ENCODE results near the gene CYP27A1.

The CYP27A1 gene

DNA sequence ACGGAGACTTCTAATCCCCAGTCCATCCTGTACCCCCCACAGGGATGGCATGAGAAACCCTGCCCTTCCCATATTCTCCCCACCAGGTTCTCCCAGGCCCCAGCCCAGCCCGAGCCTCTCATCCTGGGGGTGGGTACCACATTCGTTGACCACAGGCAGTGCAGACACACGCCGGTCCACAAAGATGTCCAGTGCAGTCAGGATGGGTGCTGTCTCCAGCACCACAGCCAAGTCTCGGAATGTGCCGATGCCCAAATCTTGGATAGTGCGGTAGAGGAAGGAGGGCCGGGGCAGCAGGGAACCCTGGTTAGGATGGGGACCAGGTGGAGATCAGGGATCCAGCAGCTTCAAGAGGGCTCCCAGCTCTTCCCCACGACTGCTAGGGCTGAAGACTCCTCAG, 44.8 kb downstream of the CYP27A1 start:
- H3F3A ChIP-seq (ENCODE audit: insufficient read depth, low read length) = no peaks in the 10 kb centered on the region
- peak overlapping the region; percentile 18; the same call in 1 of the 2 replicates for H3K4me2 ChIP-seq (ENCODE audit: low read length)
- H3K4me3 ChIP-seq (ENCODE audit: low read depth, low read length, poor library complexity, severe bottlenecking) = no peak overlapping the region
- no peaks in the 10 kb centered on the region for H4K20me1 ChIP-seq (ENCODE audit: insufficient read depth, low read length)
- TF ChIP-seq EZH2 (IDR thresholded peaks at IDR 0.05; ENCODE audit: borderline replicate concordance, low read length) = no peak
- TF ChIP-seq, protein P1, sequence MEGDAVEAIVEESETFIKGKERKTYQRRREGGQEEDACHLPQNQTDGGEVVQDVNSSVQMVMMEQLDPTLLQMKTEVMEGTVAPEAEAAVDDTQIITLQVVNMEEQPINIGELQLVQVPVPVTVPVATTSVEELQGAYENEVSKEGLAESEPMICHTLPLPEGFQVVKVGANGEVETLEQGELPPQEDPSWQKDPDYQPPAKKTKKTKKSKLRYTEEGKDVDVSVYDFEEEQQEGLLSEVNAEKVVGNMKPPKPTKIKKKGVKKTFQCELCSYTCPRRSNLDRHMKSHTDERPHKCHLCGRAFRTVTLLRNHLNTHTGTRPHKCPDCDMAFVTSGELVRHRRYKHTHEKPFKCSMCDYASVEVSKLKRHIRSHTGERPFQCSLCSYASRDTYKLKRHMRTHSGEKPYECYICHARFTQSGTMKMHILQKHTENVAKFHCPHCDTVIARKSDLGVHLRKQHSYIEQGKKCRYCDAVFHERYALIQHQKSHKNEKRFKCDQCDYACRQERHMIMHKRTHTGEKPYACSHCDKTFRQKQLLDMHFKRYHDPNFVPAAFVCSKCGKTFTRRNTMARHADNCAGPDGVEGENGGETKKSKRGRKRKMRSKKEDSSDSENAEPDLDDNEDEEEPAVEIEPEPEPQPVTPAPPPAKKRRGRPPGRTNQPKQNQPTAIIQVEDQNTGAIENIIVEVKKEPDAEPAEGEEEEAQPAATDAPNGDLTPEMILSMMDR (IDR thresholded peaks at IDR 0.05; ENCODE audit: low read length) = no peak
- no peaks in the 10 kb centered on the region for H3K9me2 ChIP-seq (ENCODE audit: low read depth, low read length)
- H2AFZ ChIP-seq (ENCODE audit: low read length) = no peak overlapping the region
- H3K36me3 ChIP-seq (ENCODE audit: insufficient read depth, low read length) = no peaks in the 10 kb centered on the region
- no peaks in the 10 kb centered on the region for H3K79me2 ChIP-seq (ENCODE audit: insufficient read depth, low read length)
- no peaks in the 10 kb centered on the region for H3K4me1 ChIP-seq (ENCODE audit: insufficient read depth, low read length, severe bottlenecking)
- no peak overlapping the region for H3K9ac ChIP-seq (ENCODE audit: low read length)
- no peaks in the 10 kb centered on the region; the same call in 1 of the 2 replicates for H3K27me3 ChIP-seq (ENCODE audit: insufficient read depth, low read length)
- no peaks in the 10 kb centered on the region for H3K9me3 ChIP-seq (ENCODE audit: low read length)
- H3K27ac ChIP-seq (ENCODE audit: low read depth, low read length, poor library complexity, severe bottlenecking) = no peak overlapping the region

DNA sequence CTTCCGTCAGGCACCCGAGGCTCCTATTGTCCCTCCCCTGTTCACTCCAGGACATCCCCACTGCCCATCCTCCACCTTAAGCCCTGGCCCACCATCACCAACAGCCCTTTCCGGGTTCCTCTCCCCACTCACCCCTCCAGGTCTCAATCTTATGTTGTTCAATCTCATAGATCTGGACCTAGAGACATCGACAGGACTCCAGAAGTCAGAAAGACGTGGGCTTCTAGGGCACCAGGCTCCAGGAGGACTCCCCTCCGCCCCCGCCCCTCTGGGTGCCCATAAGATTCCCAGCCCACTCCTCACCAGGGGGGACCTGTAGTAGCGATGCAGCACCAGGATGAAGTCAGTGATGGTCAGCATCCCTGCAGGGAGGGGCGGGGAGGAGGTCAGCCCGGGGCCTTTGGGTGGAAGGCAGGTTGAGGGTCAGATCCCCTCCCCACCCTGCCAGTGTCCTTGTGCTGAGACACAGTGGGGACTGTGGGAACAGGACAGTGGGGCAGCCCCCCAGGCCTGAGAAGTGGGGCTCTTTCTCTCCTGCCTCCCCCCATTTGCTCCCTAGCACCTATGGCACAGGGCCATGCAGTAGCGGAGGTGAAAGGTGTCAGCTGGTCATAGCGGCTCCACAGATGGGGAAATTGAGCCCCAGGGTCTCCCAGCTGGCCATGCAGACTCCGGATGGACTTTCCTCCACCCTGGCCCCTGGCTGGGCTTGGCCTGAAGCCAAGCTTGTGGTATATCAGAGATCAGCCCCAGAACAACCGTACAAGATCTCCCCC, 45.9 kb downstream of the CYP27A1 start:
- Histone ChIP-seq H4K20me1 (ENCODE audit: insufficient read depth, low read length) (no peaks in the 10 kb centered on the region), H3K4me3 (ENCODE audit: low read depth, low read length, poor library complexity, severe bottlenecking) (no peak overlapping the region), H3K9ac (ENCODE audit: low read length) (no peak overlapping the region), H3K27me3 (ENCODE audit: insufficient read depth, low read length) (no peaks in the 10 kb centered on the region; the same call in 1 of the 2 replicates), H2AFZ (ENCODE audit: low read length) (no peak overlapping the region), H3K27ac (ENCODE audit: low read depth, low read length, poor library complexity, severe bottlenecking) (no peak overlapping the region), H3K36me3 (ENCODE audit: insufficient read depth, low read length) (no peaks in the 10 kb centered on the region), H3F3A (ENCODE audit: insufficient read depth, low read length) (no peaks in the 10 kb centered on the region), H3K4me1 (ENCODE audit: insufficient read depth, low read length, severe bottlenecking) (no peaks in the 10 kb centered on the region), H3K9me2 (ENCODE audit: low read depth, low read length) (no peaks in the 10 kb centered on the region), H3K4me2 (ENCODE audit: low read length) (no peak overlapping the region), H3K9me3 (ENCODE audit: low read length) (no peaks in the 10 kb centered on the region), H3K79me2 (ENCODE audit: insufficient read depth, low read length) (no peaks in the 10 kb centered on the region)
- TF ChIP-seq, protein P1 (IDR thresholded peaks at IDR 0.05; ENCODE audit: low read length) = no peak
- no peak for TF ChIP-seq EZH2 (IDR thresholded peaks at IDR 0.05; ENCODE audit: borderline replicate concordance, low read length)

DNA sequence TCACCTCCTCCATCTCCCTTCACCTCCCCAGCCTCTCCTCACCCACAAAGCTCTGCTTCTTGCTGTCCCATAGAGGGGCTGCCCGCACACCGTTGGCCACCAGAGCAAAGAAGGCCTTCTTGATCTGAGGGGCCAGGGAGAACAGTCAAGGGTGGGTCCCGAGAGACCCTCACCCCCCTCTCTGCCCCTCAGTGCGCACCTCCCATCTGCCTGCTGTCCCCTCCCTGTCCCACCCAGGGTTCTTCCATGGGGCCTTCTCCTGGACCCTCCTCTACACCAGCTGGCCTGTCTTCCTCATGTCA, 46.5 kb downstream of the CYP27A1 start:
- no peaks in the 10 kb centered on the region for H3K36me3 ChIP-seq (ENCODE audit: insufficient read depth, low read length)
- no peak overlapping the region for H3K4me3 ChIP-seq (ENCODE audit: low read depth, low read length, poor library complexity, severe bottlenecking)
- TF ChIP-seq, protein P1 (IDR thresholded peaks at IDR 0.05; ENCODE audit: low read length) = no peak
- TF ChIP-seq EZH2 (IDR thresholded peaks at IDR 0.05; ENCODE audit: borderline replicate concordance, low read length) = no peak
- H3K9me2 ChIP-seq (ENCODE audit: low read depth, low read length) = no peaks in the 10 kb centered on the region
- H3K27me3 ChIP-seq (ENCODE audit: insufficient read depth, low read length) = no peaks in the 10 kb centered on the region; the same call in 1 of the 2 replicates
- H3K4me2 ChIP-seq (ENCODE audit: low read length) = no peak overlapping the region
- no peak overlapping the region for H3K9ac ChIP-seq (ENCODE audit: low read length)
- H3F3A ChIP-seq (ENCODE audit: insufficient read depth, low read length) = no peaks in the 10 kb centered on the region
- H3K4me1 ChIP-seq (ENCODE audit: insufficient read depth, low read length, severe bottlenecking) = no peaks in the 10 kb centered on the region
- no peaks in the 10 kb centered on the region for H4K20me1 ChIP-seq (ENCODE audit: insufficient read depth, low read length)
- no peak overlapping the region for H3K27ac ChIP-seq (ENCODE audit: low read depth, low read length, poor library complexity, severe bottlenecking)
- H3K9me3 ChIP-seq (ENCODE audit: low read length) = no peaks in the 10 kb centered on the region
- no peak overlapping the region for H2AFZ ChIP-seq (ENCODE audit: low read length)
- no peaks in the 10 kb centered on the region for H3K79me2 ChIP-seq (ENCODE audit: insufficient read depth, low read length)
